HepG2 (cell line): ENCODE measurements around the gene TKFC. TPM values are rescaled to one million over a fixed set of nuclear protein-coding genes. Genes with fewer than 3 reads are reported as not detected.

Source experiments
- BORCS8-MEF2B ChIP-seq: sonication (generic); formaldehyde crosslinking; IDR thresholded peaks from 2 replicates; pipeline ENCODE4 v1.8.0; 2022; ENCODE audit warnings: mild to moderate bottlenecking, missing genetic modification reagents
- EEA1 ChIP-seq: sonication (generic); formaldehyde crosslinking; IDR thresholded peaks from 2 replicates; pipeline ENCODE4 v1.5.1; 2020; ENCODE audit warnings: mild to moderate bottlenecking, missing genetic modification reagents, borderline replicate concordance
- ESRRA ChIP-seq: sonication (generic); formaldehyde crosslinking; IDR thresholded peaks from 2 replicates; pipeline ENCODE4 v1.5.1; 2020; ENCODE audit warnings: mild to moderate bottlenecking, low read depth, missing genetic modification reagents
- FOXJ3 ChIP-seq: sonication (generic); formaldehyde crosslinking; IDR thresholded peaks from 2 replicates; pipeline ENCODE4 v1.4.0; 2020; ENCODE audit warnings: missing genetic modification reagents, mild to moderate bottlenecking, borderline replicate concordance
- FOXK2 ChIP-seq: fragments of 450-650 bp; IDR thresholded peaks from 2 replicates; pipeline ENCODE4 v1.6.1; 2016
- GATAD1 ChIP-seq: IDR thresholded peaks from 2 replicates; pipeline ENCODE4 v1.6.1; 2016; ENCODE audit warnings: missing genetic modification reagents, missing compliant biosample characterization
- GMEB2 ChIP-seq: IDR thresholded peaks from 2 replicates; pipeline ENCODE4 v1.6.1; 2016; ENCODE audit warnings: missing biosample characterization, missing genetic modification reagents, low read depth
- MTA1 ChIP-seq: sonication (generic); formaldehyde crosslinking; IDR thresholded peaks from 2 replicates; pipeline ENCODE4 v1.4.0; 2020; ENCODE audit warnings: missing genetic modification reagents, mild to moderate bottlenecking, borderline replicate concordance
- RBM39 ChIP-seq: fragments of 200-400 bp; formaldehyde crosslinking; IDR thresholded peaks from one replicate; pipeline ENCODE4 v1.6.1; 2018; ENCODE audit warnings: antibody characterized with exemption, mild to moderate bottlenecking, low read depth, low read length; ENCODE audit not compliant: poor library complexity, severe bottlenecking
- RERE ChIP-seq: IDR thresholded peaks from 2 replicates; pipeline ENCODE4 v1.6.1; 2016; ENCODE audit warnings: low read depth, missing genetic modification reagents, missing compliant biosample characterization
- SATB2 ChIP-seq: sonication (generic); formaldehyde crosslinking; IDR thresholded peaks from 2 replicates; pipeline ENCODE4 v1.5.0; 2020; ENCODE audit warnings: missing genetic modification reagents
- TBL1XR1 ChIP-seq: fragments of 150-350 bp; IDR thresholded peaks from 2 replicates; pipeline ENCODE4 v1.6.1; 2014; ENCODE audit warnings: borderline replicate concordance, low read length; ENCODE audit not compliant: partially characterized antibody
- ZBTB38 ChIP-seq: sonication (generic); formaldehyde crosslinking; IDR thresholded peaks from 2 replicates; pipeline ENCODE4 v1.5.1; 2020; ENCODE audit warnings: mild to moderate bottlenecking, missing genetic modification reagents
- ZGPAT ChIP-seq: IDR thresholded peaks from 2 replicates; pipeline ENCODE4 v1.6.1; 2016; ENCODE audit warnings: mild to moderate bottlenecking
- ZNF20 ChIP-seq: sonication (generic); formaldehyde crosslinking; IDR thresholded peaks from 2 replicates; pipeline ENCODE4 v1.4.0; 2020; ENCODE audit warnings: mild to moderate bottlenecking, moderate library complexity, missing genetic modification reagents
- ZNF296 ChIP-seq: sonication (generic); formaldehyde crosslinking; conservative IDR thresholded peaks from 2 replicates; pipeline ENCODE4 v1.5.0; 2020; ENCODE audit warnings: mild to moderate bottlenecking, missing genetic modification reagents
- ZNF382 ChIP-seq: sonication (generic); formaldehyde crosslinking; IDR thresholded peaks from 2 replicates; pipeline ENCODE4 v1.5.0; 2020; ENCODE audit warnings: missing genetic modification reagents, mild to moderate bottlenecking, borderline replicate concordance
- ZNF547 ChIP-seq: sonication (generic); formaldehyde crosslinking; IDR thresholded peaks from 2 replicates; pipeline ENCODE4 v1.5.1; 2020; ENCODE audit warnings: mild to moderate bottlenecking, missing genetic modification reagents
- ZNF891 ChIP-seq: sonication (generic); formaldehyde crosslinking; IDR thresholded peaks from 2 replicates; pipeline ENCODE4 v1.5.0; 2020; ENCODE audit warnings: mild to moderate bottlenecking, missing genetic modification reagents
- ZSCAN31 ChIP-seq: sonication (generic); formaldehyde crosslinking; IDR thresholded peaks from 2 replicates; pipeline ENCODE4 v1.5.0; 2020; ENCODE audit warnings: low read depth, mild to moderate bottlenecking, missing genetic modification reagents
- polyA plus RNA-seq, 8 experiments: library from polyadenylated mRNA; depleted of rRNA in 3 of 8; stranded (reverse) in 7 of 8; unstranded in 1 of 8; fragments of >200 nt; fragmentation: Illumina TruSeq in 4 of 8; extraction: Trizol in 4 of 8; gene quantifications; 2 replicates each; pipeline versions ENCODE4 v1.2.1 to v1.2.3, GENCODE V29; 2011 to 2016; ENCODE audit warnings: low read depth in 4 of 8, missing spikeins in 1 of 8, mixed read lengths in 1 of 8; ENCODE audit not compliant: insufficient read depth in 1 of 8
- total RNA-seq, 5 experiments: library from RNA; depleted of rRNA; stranded (reverse); fragments of >200 nt; fragmentation: Illumina TruSeq; extraction: Trizol; gene quantifications; 2 replicates each; pipeline ENCODE4 v1.2.3, GENCODE V29; 2016; ENCODE audit warnings: low read depth in 1 of 5

The TKFC gene
- total and polyA plus RNA-seq, 2 of the 13 experiments (the other 11 are each of a cell fraction or from before 2014, with no cell fraction given) = 147 to 197 TPM

- TF ChIP-seq RBM39 = peak; percentile 94
- no peak for TF ChIP-seq MTA1
- TF ChIP-seq ZGPAT (CRISPR knock-in tag) = peak; percentile 79
- TF ChIP-seq ZSCAN31 (CRISPR knock-in tag) = no peak; the same call in none of the 2 replicates
- TF ChIP-seq EEA1 (CRISPR knock-in tag) = peak; percentile 73; the same call in 1 of the 2 replicates
- no peak for TF ChIP-seq RERE
- TF ChIP-seq ZBTB38 (CRISPR knock-in tag) = no peak; the same call in 1 of the 2 replicates
- TF ChIP-seq FOXK2 = no peak
- TF ChIP-seq GATAD1 (CRISPR knock-in tag) = peak; percentile 96
- 0 out of 2 replicates have a peak, but pooled peaks have one; percentile 29 for TF ChIP-seq GMEB2
- TF ChIP-seq ZNF296 = no peak
- TF ChIP-seq ZNF891 (CRISPR knock-in tag) = peak; percentile 68
- TF ChIP-seq BORCS8-MEF2B (CRISPR knock-in tag) = peak; percentile 86
- no peak for TF ChIP-seq SATB2 (CRISPR knock-in tag)
- no peak for TF ChIP-seq ZNF382 (CRISPR knock-in tag)
- TF ChIP-seq ZNF20 = no peak
- no peak for TF ChIP-seq ESRRA
- TF ChIP-seq TBL1XR1 = no peak
- 0 out of 2 replicates have a peak, but pooled peaks have one; percentile 8 for TF ChIP-seq FOXJ3
- peak; percentile 74; the same call in 1 of the 2 replicates for TF ChIP-seq ZNF547 (CRISPR knock-in tag)
Measured at GRCh38 chr11:61332797-61333549, at the start of gene TKFC, which contains the start of gene DDB1 (continued).
